IPS-NIHi11 (cell line): ENCODE measurements around the gene QDPR.
"Not testable (repeated sequence)": the region's sequence is repeated elsewhere in the genome, so short reads cannot be mapped to it uniquely, and the experiment has no call there.

Experiments
- DNase-seq: peaks from one replicate; pipeline ENCODE4 v3.0.0; 2012; ENCODE audit warnings: mixed read lengths, low spot score

The QDPR gene

GRCh38 chr4:17491196-17491595 lies 20.7 kb downstream of the QDPR start:
- no peak for DNase-seq

- DNase-seq = no peak
Measured at GRCh38 chr4:17490575-17491059, 21.3 kb downstream of the QDPR start.

- DNase-seq = no peak
Measured at GRCh38 chr4:17489721-17490120, 22.2 kb downstream of the QDPR start.

DNA sequence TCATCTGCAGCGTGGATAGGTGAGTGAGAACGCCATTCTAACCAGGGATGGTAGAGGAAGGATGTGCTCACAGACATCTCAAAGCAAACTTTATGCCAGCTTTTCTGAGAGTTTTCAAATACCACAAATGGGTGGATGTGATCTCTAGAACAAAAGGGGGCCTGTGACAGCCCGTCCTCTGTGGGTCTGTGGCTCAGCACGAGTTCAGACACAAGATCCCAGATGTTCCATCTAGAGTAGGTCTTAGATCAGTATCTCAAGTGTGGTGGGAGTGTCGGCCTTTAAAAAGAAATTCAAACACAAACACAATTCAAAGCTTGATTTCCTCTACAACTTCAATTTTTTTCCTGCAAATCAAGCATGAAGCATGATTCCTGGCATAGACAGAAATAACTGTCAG lies 22.8 kb downstream of the QDPR start:
- DNase-seq = no peak

DNA sequence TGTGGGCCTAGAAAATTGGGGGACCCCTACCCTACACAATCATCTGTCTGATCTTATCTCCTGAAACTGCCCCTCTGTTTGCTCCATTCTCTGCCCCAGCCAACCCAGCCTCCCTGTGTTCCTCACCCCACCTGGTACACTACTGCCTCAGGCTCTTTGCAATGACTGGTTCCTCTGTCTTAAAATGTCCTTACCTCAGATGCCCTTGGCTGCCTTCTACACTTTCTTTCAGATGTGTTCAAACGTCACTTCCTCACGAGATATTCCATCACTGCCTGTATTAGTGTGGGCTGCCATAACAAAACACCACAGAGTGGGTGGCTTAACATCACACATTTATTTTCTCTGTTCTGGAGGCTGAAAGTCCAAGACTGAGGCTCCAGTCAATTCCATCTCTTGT lies 29.2 kb downstream of the QDPR start:
- DNase-seq = no peak

DNA sequence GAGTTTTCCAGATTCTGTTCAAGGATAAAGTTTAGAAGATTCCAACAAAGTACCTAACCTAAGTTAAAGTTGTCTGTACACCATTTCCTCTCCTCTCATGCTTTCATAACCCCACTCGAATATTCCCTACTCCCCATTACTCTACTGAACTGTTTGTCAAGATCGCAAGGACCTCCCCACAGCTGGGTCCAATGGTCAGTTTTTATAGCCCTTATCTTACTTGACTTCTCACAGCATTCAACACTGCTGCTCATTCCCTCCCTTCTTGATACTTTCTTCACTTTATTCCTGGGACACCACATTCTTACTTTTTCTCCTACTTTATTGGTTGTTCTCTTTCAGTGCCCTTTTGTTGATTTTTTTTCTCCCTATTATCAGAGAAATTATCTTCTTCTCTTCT lies 30.9 kb downstream of the QDPR start:
- no peak for DNase-seq

GRCh38 chr4:17480210-17480927 lies 31.5 kb downstream of the QDPR start:
- no peak for DNase-seq

DNA sequence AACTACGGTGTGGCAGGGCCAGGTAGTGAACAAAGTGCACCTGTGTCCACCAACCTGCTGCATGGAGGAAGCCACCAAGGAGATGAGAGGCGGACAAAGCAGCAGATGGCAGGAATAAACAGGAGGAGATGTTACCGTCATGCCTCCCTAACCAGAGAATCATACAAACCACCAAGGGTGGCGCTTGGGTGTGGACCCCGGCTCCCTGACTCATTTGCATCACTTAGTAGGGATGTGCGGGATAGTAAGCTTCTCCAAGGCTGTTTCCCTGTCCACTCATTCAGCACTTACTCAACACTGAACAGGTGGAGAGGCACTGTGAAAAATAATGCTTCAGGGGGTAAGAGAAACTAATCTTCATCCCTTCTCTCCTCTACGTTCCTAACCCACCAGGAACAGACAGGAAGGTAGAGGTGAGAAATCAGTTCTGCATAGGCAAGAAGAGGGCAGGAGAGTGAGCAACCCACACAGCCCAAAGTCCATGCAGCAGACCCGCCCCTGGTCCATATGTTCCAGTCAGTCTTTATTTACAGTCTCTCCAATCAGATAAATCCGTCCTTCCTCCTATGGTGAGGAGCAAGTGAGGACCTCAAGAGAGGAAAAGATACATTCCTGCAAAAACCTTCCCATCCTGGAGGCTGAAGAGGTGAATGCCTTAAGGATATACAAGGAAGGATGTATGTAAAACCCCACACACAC lies 34.0 kb downstream of the QDPR start:
- DNase-seq = no peak

- DNase-seq = no peak
Measured at GRCh38 chr4:17476853-17477252, 35.0 kb downstream of the QDPR start.

GRCh38 chr4:17475481-17475880 lies 36.4 kb downstream of the QDPR start:
- no peak for DNase-seq

DNA sequence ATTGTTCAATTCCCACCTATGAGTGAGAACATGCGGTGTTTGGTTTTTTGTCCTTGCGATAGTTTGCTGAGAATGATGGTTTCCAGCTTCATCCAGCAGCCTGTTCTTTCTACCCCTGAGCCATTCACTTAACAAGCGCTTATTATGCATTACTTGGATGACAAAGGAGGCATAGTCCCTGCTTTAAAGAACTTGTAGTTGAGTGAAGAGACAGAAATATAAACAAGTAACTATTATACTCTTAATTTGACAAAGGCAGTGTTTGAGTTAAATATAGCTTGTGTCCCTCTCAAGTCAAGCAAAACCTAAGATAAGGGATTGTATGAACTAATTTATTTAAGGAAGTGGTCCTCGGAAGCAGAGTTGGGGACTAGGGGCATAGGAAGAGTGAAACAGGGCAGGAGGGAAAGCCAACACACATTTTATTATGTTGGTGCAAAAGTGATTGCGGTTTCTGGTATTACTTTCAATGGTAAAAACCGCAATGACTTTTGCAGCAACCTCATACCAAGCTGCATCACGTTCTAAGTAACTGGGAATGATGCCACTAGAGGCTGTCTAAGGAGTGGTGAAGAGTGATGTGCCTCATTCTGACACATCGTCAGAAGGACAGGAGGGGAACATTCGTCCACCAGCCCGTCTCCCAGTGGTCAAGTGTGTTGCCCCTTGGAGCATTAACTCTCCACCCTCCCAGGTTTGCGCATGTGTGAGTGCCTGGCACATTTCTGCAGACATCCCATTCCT lies 41.8 kb downstream of the QDPR start:
- no peak for DNase-seq

DNA sequence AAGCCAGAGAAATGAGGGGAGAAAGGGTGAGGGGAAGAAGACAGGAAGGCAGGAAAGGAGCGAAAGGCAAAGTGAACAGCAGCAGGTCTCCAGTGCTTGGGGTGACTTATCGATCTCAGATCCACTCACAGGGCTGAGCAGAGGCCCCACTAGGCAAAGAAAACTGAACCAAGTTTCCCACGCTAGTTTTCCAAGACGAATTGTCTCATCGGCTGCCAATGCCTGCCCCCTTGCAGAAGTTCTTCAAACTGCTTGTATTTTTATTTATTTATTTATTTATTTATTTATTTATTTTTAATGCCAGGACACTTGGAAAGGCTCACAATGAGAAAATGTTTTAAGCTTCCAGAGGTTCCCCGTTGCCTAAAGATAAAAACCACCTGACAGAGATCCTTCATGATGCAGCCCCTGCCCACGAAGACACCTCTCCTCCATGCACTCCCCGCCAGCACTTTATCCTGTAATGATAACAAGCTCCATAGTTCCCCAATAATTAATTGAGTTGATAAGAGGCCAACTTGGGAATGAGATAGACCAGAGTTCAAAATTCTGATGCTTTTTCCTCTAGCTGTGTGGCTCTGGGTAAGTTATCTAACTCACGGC lies 43.2 kb downstream of the QDPR start:
- DNase-seq = peak; percentile 54

- DNase-seq = no peak
Measured at GRCh38 chr4:17463606-17464005, 48.3 kb downstream of the QDPR start.

DNA sequence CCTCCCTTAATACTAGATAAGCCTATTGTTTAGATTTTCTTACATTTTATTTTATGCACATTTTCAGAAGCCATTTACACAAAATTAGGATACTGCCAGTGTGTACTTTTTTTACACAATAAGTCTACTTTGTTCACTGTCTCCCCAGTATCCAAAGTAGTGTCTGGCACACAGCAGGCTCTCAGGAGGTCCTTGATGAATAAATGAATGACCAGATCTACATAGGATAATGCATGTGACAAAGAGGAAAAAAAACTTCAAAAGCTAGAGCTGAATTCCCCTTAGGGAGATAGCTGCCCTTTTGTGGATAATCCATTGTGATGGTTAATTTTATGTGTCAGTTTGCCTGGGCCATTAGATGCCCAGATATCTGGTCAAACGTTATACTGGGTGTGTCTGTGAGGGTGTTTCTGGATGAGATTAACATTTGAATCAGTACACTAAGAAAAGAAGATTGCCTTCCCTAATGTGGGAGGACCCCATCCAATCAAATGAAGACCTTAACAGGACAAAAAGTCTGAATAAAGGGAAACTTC lies 61.6 kb downstream of the QDPR start:
- no peak for DNase-seq

DNA sequence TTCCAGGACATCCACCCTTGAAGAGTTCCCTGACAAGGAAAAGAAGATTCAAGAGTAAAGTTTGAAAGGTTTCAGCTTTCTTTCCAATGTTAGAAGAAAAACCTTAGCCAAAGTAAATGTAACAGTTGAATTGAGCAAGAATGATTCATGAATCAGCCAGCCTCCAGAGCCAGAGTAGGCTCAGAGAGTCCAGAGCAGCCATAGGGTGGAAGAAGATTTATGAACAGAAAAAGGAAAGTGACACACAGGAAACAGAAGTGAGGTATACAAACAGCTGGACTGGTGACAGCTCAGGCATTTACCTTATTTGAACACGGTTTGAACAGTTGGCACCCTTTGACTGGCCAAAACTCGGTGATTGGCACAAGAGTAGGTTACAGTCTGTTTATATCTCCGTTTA lies 63.2 kb downstream of the QDPR start:
- no peak for DNase-seq

DNA sequence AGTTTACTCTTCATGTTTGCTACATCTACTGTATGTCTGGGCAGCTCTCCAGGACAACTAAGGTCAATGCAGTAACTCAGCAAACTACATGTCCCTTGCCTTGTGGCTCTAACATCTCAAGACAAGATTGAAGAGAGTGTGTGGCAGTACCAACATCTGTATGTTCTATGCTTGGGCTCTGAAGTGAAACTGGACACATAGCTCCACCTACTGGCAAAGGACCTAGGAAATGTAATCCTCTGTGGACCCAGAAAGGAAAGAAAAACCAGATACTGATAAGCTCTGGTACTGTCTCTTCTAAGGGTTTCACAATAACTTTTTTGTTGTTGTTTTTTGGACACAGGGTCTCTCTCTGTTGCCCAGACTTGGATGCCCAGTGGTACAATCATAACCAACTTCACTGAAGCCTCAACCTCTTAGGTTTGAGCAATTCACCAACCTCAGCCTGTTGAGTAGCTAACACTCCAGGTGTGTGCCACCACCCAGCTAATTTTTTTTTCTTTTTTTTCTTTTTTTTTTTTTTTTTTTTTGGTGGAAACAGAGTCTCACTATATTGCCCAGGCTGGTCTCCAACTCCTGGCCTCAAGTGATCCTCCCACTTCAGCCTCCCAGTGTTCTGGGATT lies 64.1 kb downstream of the QDPR start:
- peak; percentile 66 for DNase-seq

DNA sequence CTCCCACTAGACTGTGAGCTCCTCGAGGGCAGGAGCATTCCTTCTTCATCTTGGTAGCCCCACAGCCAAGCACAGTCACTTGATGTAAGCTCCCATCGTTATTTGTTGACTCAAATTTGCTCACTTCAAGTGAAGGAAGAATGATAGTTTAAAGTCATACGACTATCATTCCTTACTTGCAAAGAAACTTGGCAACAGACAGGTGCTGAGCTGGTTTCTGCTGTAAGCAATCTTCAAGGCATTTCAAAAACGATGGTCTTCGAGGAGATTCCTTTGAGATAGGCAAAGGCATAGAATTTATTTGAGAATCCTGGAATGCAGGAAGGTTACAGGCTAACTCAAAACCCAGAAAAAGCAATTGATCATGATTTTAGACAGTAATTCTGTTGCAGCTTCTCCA lies 64.8 kb downstream of the QDPR start:
- no peak for DNase-seq

- DNase-seq = not testable (repeated sequence)
Measured at GRCh38 chr4:17442477-17442876, 69.4 kb downstream of the QDPR start.

- DNase-seq = no peak
Measured at GRCh38 chr4:17437396-17437795, 74.5 kb downstream of the QDPR start.

DNA sequence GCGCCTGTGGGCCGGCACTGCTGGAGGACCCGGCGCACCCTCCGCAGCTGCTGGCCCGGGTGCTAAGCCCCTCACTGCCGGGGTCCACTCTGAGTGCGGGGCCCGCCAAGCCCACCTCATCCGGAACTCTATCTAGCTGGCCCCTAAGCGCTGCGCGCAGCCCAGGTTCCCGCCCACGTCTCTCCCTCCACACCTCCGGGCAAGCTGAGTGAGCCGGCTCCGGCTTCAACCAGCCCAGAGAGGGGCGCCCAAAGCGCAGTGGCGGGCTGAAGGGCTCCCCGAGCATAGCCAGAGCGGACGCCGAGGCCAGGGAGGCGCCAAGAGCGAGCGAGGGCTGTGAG lies 75.2 kb downstream of the QDPR start:
- DNase-seq = no peak
